Fibroblast of pulmonary artery (primary cell): ENCODE results near the gene SUFU.
A peak's percentile ranks its signal among the peaks of the same experiment; 100 is the strongest.

Experiments
- DNase-seq: peaks from one replicate; pipeline ENCODE4 v3.0.0-alpha.2; 2010; ENCODE audit warnings: low read depth
- H3K4me3 ChIP-seq: replicated peaks from 2 replicates; pipeline ENCODE4 v1.5.1; 2011; ENCODE audit warnings: low read depth, mild to moderate bottlenecking, control low read depth, low read length, moderate library complexity
- TF ChIP-seq, protein P1 (sequence below): IDR thresholded peaks from 2 replicates; pipeline ENCODE4 v1.5.1; 2011; ENCODE audit warnings: mild to moderate bottlenecking, control low read depth, low read length, inconsistent platforms; ENCODE audit errors: missing control alignments

SUFU gene

DNA sequence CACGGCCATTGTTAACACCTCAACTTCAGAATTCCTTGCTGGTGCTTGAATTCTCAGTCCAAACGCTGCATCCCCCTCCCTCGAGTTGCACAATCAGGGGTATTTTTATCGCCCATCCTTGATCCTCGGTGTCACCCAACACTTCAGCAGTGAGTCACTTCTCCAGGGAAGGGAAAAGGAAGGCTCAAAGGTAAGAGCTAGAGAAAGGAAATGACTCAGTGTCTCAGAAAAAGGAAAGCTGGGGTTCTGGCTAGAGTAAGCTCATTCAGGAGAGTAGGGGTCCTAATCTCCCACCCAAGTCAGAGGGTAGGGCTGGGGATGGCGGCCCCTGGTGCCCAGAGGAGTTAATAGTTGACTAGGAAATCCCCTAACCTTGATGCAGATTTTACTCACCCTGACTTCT lies 100.7 kb downstream of the SUFU start:
- peak; percentile 88 for DNase-seq
- H3K4me3 ChIP-seq, result no peak overlapping the region
- TF ChIP-seq, protein P1, sequence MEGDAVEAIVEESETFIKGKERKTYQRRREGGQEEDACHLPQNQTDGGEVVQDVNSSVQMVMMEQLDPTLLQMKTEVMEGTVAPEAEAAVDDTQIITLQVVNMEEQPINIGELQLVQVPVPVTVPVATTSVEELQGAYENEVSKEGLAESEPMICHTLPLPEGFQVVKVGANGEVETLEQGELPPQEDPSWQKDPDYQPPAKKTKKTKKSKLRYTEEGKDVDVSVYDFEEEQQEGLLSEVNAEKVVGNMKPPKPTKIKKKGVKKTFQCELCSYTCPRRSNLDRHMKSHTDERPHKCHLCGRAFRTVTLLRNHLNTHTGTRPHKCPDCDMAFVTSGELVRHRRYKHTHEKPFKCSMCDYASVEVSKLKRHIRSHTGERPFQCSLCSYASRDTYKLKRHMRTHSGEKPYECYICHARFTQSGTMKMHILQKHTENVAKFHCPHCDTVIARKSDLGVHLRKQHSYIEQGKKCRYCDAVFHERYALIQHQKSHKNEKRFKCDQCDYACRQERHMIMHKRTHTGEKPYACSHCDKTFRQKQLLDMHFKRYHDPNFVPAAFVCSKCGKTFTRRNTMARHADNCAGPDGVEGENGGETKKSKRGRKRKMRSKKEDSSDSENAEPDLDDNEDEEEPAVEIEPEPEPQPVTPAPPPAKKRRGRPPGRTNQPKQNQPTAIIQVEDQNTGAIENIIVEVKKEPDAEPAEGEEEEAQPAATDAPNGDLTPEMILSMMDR, result no peak

- no peak for DNase-seq
- H3K4me3 ChIP-seq, result no peak overlapping the region
- TF ChIP-seq, protein P1, result no peak
Measured at GRCh38 chr10:102605712-102606111, 101.9 kb downstream of the SUFU start.

GRCh38 chr10:102608487-102608886 lies 104.7 kb downstream of the SUFU start:
- TF ChIP-seq, protein P1, result no peak
- no peak for DNase-seq
- H3K4me3 ChIP-seq, result no peak overlapping the region

GRCh38 chr10:102610441-102610887 lies 106.7 kb downstream of the SUFU start:
- TF ChIP-seq, protein P1, result no peak
- DNase-seq, result peak; percentile 72
- no peak overlapping the region for H3K4me3 ChIP-seq

- DNase-seq, result no peak
- TF ChIP-seq, protein P1, result no peak
- no peak overlapping the region for H3K4me3 ChIP-seq
Measured at GRCh38 chr10:102611514-102612087, 107.8 kb downstream of the SUFU start.

DNA sequence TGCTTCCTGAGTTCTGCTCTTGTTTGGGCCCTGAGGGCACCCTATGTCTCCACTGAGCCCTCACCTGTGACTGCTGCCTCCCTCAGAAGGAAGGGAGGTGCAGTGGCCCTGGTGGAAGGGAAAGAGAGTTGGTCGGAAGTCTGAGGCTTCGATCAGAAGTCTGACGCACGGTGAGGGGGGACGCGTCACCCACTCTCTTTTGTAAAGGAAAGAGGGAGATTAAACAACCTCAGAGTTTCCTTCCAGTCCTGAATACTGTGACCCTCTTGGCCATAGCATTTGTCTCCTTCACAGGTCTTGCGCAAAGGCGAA lies 109.1 kb downstream of the SUFU start:
- TF ChIP-seq, protein P1, result no peak
- DNase-seq, result no peak
- H3K4me3 ChIP-seq, result no peak overlapping the region

DNA sequence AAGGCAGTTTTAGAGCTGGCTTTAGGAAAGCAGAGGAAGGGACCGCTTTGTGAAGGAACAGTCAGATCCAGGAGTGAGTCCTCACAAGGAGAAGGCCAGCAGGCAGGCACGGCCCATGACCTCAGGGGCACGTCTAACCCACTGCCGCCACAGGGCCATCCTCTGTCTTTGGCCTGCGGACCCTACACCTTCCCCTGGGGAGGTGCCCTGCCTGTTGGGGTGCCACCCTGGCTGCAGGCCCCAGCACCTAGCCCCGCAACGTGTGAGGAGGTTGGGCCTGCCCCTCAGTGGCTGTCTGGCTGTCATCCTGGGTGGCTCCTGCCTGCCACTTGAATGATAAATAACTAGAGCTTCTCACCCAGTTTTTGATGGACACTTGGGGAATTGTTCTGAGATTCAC lies 109.5 kb downstream of the SUFU start:
- TF ChIP-seq, protein P1, result no peak
- DNase-seq, result no peak
- no peak overlapping the region for H3K4me3 ChIP-seq
